ENCODE measurements around the gene NIPAL4.

DNA sequence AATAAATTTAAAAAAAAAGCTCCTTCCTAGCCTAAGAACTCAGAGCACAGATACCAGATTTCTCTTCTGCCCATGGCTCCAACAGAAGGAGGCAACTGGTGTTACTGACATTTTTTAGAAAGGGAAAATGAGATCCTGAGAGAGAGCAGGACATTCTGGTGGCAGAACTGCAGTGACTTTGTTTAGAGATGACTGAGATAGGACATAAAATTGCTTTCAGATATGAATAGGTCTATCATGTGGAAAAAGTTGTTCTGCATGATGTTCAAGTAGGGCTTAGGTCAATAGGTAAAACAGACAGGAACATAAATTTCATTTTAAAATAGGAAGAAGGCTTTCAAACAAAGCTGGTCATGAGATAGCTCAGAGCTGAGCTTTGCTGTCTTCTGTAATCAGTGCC, 49.6 kb downstream of the NIPAL4 start:
- TF ChIP-seq, protein P1, sequence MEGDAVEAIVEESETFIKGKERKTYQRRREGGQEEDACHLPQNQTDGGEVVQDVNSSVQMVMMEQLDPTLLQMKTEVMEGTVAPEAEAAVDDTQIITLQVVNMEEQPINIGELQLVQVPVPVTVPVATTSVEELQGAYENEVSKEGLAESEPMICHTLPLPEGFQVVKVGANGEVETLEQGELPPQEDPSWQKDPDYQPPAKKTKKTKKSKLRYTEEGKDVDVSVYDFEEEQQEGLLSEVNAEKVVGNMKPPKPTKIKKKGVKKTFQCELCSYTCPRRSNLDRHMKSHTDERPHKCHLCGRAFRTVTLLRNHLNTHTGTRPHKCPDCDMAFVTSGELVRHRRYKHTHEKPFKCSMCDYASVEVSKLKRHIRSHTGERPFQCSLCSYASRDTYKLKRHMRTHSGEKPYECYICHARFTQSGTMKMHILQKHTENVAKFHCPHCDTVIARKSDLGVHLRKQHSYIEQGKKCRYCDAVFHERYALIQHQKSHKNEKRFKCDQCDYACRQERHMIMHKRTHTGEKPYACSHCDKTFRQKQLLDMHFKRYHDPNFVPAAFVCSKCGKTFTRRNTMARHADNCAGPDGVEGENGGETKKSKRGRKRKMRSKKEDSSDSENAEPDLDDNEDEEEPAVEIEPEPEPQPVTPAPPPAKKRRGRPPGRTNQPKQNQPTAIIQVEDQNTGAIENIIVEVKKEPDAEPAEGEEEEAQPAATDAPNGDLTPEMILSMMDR (IDR thresholded peaks at IDR 0.05; ENCODE audit: borderline replicate concordance, extremely low read depth, low read length, poor library complexity, severe bottlenecking) = no peak
- no peak for TF ChIP-seq EZH2 (IDR thresholded peaks at IDR 0.05; ENCODE audit: borderline replicate concordance, low read depth, low read length, severe bottlenecking)

Measured in DND-41 (cell line).